Mesenchymal stem cell (in vitro differentiated cells and primary cell): Measurements from ENCODE around the gene LIPM.

Experiments
- DNase-seq: peaks from one replicate; pipeline ENCODE4 v3.0.0-alpha.2; 2013
- H2AFZ ChIP-seq: one replicate; pipeline ENCODE4 v1.6.1; 2013; ENCODE audit warnings: low read depth, mild to moderate bottlenecking, control low read depth, inconsistent platforms, low read length, moderate library complexity
- H2AK5ac ChIP-seq: 2 replicates; pipeline ENCODE4 v1.6.1; 2013; ENCODE audit warnings: low read length, moderate library complexity, mild to moderate bottlenecking, inconsistent platforms; ENCODE audit not compliant: severe bottlenecking
- H2BK120ac ChIP-seq: one replicate; pipeline ENCODE4 v1.6.1; 2013; ENCODE audit warnings: low read depth, mild to moderate bottlenecking, inconsistent platforms, low read length, moderate library complexity
- H2BK12ac ChIP-seq, 2 experiments: one replicate each; pipeline ENCODE4 v1.6.1; 2013; ENCODE audit warnings: inconsistent platforms in 2 of 2, low read length in 2 of 2, mild to moderate bottlenecking in 2 of 2, moderate library complexity in 2 of 2, control low read depth in 1 of 2
- H2BK15ac ChIP-seq: one replicate; pipeline ENCODE4 v1.6.1; 2013; ENCODE audit warnings: mild to moderate bottlenecking, low read depth, inconsistent platforms; ENCODE audit not compliant: poor library complexity, severe bottlenecking
- H2BK5ac ChIP-seq: 2 replicates; pipeline ENCODE4 v1.6.1; 2013; ENCODE audit warnings: low read depth, mild to moderate bottlenecking, low read length, control low read depth, inconsistent platforms; ENCODE audit not compliant: poor library complexity, severe bottlenecking
- H3K14ac ChIP-seq, 2 experiments: one replicate each; pipeline ENCODE4 v1.6.1; 2013; ENCODE audit warnings: inconsistent platforms in 2 of 2, low read length in 2 of 2, control low read depth in 1 of 2, mild to moderate bottlenecking in 1 of 2, moderate library complexity in 1 of 2
- H3K18ac ChIP-seq, 2 experiments: one replicate each; pipeline ENCODE4 v1.6.1; 2013; ENCODE audit warnings: inconsistent platforms in 2 of 2, low read length in 2 of 2, control low read depth in 1 of 2, low read depth in 1 of 2, mild to moderate bottlenecking in 1 of 2
- H3K23ac ChIP-seq, 2 experiments: one replicate each; pipeline ENCODE4 v1.6.1; 2013; ENCODE audit warnings: inconsistent platforms in 2 of 2, low read length in 2 of 2, mild to moderate bottlenecking in 2 of 2, moderate library complexity in 2 of 2, control low read depth in 1 of 2
- H3K27ac ChIP-seq: 2 replicates; pipeline ENCODE4 v1.5.1; 2013; ENCODE audit warnings: mild to moderate bottlenecking, moderate library complexity, low read length, control low read depth, inconsistent platforms; ENCODE audit not compliant: poor library complexity, severe bottlenecking
- H3K27me3 ChIP-seq, 2 experiments: 2 replicates each; pipeline versions ENCODE4 v1.6.1 to v1.7.0; 2013; ENCODE audit warnings: low read length in 2 of 2, mild to moderate bottlenecking in 2 of 2, moderate library complexity in 2 of 2, control low read depth in 1 of 2, inconsistent platforms in 1 of 2; ENCODE audit not compliant: control insufficient read depth in 1 of 2, insufficient read depth in 1 of 2
- H3K36me3 ChIP-seq, 2 experiments: 2 replicates each; pipeline versions ENCODE4 v1.6.1 to v1.7.0; 2013; ENCODE audit warnings: low read length in 2 of 2, control low read depth in 1 of 2, inconsistent platforms in 1 of 2, low read depth in 1 of 2, mild to moderate bottlenecking in 1 of 2; ENCODE audit not compliant: insufficient read depth in 2 of 2, control insufficient read depth in 1 of 2
- H3K4ac ChIP-seq, 2 experiments: one replicate each; pipeline ENCODE4 v1.6.1; 2013; ENCODE audit warnings: inconsistent platforms in 2 of 2, low read length in 2 of 2, mild to moderate bottlenecking in 2 of 2, moderate library complexity in 2 of 2, control low read depth in 1 of 2, low read depth in 1 of 2
- H3K4me1 ChIP-seq: 2 replicates; pipeline ENCODE4 v1.6.1; 2013; ENCODE audit warnings: low read depth, low read length, control low read depth; ENCODE audit not compliant: control insufficient read depth, insufficient read depth
- H3K4me2 ChIP-seq: 2 replicates; pipeline ENCODE4 v1.6.1; 2013; ENCODE audit warnings: low read length, mild to moderate bottlenecking, inconsistent platforms; ENCODE audit not compliant: poor library complexity, severe bottlenecking
- H3K4me3 ChIP-seq, 2 experiments: 2 replicates each; pipeline versions ENCODE4 v1.5.1 to v1.7.0; 2013; ENCODE audit warnings: low read length in 2 of 2, mild to moderate bottlenecking in 2 of 2, control low read depth in 1 of 2, low read depth in 1 of 2; ENCODE audit not compliant: insufficient read depth in 1 of 2
- H3K79me1 ChIP-seq: replicated peaks from 2 replicates; pipeline ENCODE4 v1.6.1; 2013; ENCODE audit warnings: mild to moderate bottlenecking, control low read depth, low read length, inconsistent platforms; ENCODE audit not compliant: poor library complexity, severe bottlenecking
- H3K9ac ChIP-seq: 2 replicates; pipeline ENCODE4 v1.7.0; 2013; ENCODE audit warnings: mild to moderate bottlenecking, low read length, moderate library complexity
- H3K9me3 ChIP-seq: 2 replicates; pipeline ENCODE4 v1.7.0; 2013; ENCODE audit warnings: mild to moderate bottlenecking, low read length; ENCODE audit not compliant: control insufficient read depth
- H4K8ac ChIP-seq: one replicate; pipeline ENCODE4 v1.6.1; 2013; ENCODE audit warnings: inconsistent platforms, mild to moderate bottlenecking, low read length, moderate library complexity
- H4K91ac ChIP-seq: one replicate; pipeline ENCODE4 v1.6.1; 2013; ENCODE audit warnings: mild to moderate bottlenecking, low read length, inconsistent platforms
- WGBS: methylation state at CpG from one replicate; pipeline ENCODE4 v1.1.7; 2013; ENCODE audit warnings: mixed read lengths; 5-methylcytosine and 5-hydroxymethylcytosine counted together

Gene LIPM

DNA sequence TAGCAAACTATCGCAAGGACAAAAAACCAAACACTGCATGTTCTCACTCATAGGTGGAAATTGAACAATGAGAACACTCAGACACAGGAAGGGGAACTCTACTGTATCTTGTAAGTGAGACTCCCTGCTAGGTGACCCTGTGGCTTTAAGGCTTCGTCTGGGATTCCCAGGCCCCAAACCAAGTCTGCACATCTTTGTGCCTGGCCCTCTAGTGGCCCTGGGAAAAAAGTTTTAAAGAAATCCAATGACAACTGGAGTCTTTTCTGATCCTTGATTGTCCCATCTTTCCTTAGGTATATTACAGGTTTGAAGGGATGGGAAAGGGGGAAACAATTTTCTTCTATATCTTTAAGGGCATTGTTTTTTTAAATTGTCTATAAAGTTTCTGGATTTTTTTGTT is 10.6 kb upstream of the LIPM start:
- Histone ChIP-seq H3K9ac (no peak overlapping the region), H3K23ac (no peak overlapping the region), H3K14ac (no peak overlapping the region), H3K36me3 (no peaks in the 10 kb centered on the region), H2BK120ac (no peak overlapping the region), H3K9me3 (no peaks in the 10 kb centered on the region), H4K91ac (no peak overlapping the region), H3K4me1 (peaks cover 4% of the 10 kb centered on the region), H3K4me3 (no peak overlapping the region), H2BK12ac (no peak overlapping the region), H3K18ac (no peak overlapping the region), H4K8ac (no peak overlapping the region), H2AK5ac (no peak overlapping the region), H3K4me2 (no peak overlapping the region), H3K4ac (no peak overlapping the region), H3K27me3 (no peaks in the 10 kb centered on the region), H2AFZ (no peak overlapping the region), H2BK15ac (no peak overlapping the region), H2BK5ac (no peak overlapping the region), H3K27ac (no peak overlapping the region), H3K79me1 (no peaks in the 10 kb centered on the region)
- peak; percentile 45 for DNase-seq
- 47% methylated on average over 2 of the region's 2 CpGs for WGBS

DNA sequence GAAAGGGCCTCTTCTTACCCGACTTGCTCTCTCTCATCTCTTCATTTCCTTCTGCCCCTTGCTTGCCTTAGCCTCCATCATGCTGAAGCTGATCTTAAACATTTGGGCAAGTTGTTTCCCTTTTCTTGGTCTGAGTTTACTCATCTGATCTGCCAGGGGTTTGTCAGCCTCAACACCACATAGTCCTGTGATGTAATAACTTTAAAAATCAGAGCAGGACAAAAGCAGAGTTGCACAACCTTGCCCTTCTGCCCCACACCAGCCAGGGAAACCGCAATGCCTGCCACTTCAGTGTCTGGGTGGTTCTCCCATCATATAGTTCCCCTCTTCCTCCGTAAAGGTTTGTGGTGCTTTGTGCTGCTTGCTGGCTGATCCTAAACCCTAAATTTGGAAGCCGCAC is 9.9 kb upstream of the LIPM start:
- Histone ChIP-seq H2BK15ac (no peak overlapping the region), H2AFZ (no peak overlapping the region), H3K18ac (no peak overlapping the region), H4K8ac (no peak overlapping the region), H3K27ac (no peak overlapping the region), H3K23ac (no peak overlapping the region), H3K4me1 (peaks cover 4% of the 10 kb centered on the region), H3K9me3 (no peaks in the 10 kb centered on the region), H3K4me2 (no peak overlapping the region), H3K36me3 (no peaks in the 10 kb centered on the region), H2BK120ac (no peak overlapping the region), H3K79me1 (no peaks in the 10 kb centered on the region), H4K91ac (no peak overlapping the region), H3K4ac (no peak overlapping the region), H2BK12ac (no peak overlapping the region), H2AK5ac (no peak overlapping the region), H3K9ac (no peak overlapping the region), H3K27me3 (no peaks in the 10 kb centered on the region), H2BK5ac (no peak overlapping the region), H3K4me3 (no peak overlapping the region), H3K14ac (no peak overlapping the region)
- WGBS: 67% methylated on average over 3 of the region's 4 CpGs
- DNase-seq: peak; percentile 54

DNA sequence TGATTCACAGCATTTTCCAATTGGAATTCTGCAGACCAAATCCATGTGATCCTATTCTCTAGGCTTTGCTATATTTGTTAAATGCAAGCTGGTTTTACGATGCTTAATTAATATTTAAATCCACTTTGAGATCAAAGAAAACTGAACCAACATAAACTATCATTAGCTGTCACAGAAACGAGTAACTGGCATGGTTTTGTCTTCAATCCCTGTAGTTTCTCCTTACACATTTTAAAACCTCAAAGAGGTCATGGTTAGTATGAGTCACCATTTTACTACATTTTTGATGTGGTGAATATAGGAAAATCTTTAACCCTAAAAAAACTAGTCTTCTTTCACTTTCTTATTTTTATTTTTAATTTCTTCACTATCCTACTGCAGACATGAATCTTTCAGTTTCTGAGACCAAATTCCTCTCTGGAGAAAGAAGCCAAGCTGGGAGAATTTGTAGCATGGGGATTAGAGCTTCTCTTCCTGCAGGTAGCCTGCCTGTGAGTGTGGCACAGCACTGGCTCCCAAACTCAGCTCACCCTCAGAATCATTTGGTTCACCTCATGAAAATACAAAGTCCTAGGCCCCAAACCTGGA is 8.7 kb upstream of the LIPM start:
- Histone ChIP-seq H4K8ac (no peak overlapping the region), H2AFZ (no peak overlapping the region), H3K27me3 (no peaks in the 10 kb centered on the region), H3K23ac (no peak overlapping the region), H2BK15ac (no peak overlapping the region), H3K18ac (no peak overlapping the region), H3K27ac (peak overlapping the region; percentile 25), H2BK12ac (no peak overlapping the region), H2BK5ac (no peak overlapping the region), H3K4me1 (peaks cover 4% of the 10 kb centered on the region), H3K36me3 (no peaks in the 10 kb centered on the region), H3K4me2 (peak overlapping the region; percentile 7), H3K14ac (no peak overlapping the region), H3K79me1 (no peaks in the 10 kb centered on the region), H3K9ac (no peak overlapping the region), H3K4ac (no peak overlapping the region), H3K9me3 (no peaks in the 10 kb centered on the region), H2BK120ac (no peak overlapping the region), H4K91ac (no peak overlapping the region), H3K4me3 (no peak overlapping the region), H2AK5ac (no peak overlapping the region)
- WGBS: 50% methylated on average over 1 of the region's 2 CpGs
- DNase-seq: peak; percentile 58

DNA sequence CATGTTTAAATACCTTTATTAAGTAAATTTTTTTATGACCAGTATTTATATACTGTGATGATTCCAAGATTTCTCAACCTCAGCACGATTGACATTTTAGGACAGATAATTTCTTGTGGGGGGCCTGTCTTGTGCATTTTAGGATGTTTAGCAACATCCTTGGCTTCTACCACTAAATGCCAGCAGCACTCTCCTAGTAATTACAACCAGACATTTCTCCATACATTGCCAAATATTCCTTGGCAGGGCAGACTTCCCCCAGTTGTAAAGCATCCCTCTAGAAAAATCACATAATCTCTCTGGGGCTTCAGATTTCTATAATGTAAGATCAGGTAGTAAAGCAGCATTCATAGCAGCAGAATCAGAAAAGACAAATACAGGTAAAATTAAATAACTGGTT is 7.8 kb upstream of the LIPM start:
- H4K8ac ChIP-seq: no peak overlapping the region
- H2AK5ac ChIP-seq: no peak overlapping the region
- H2BK12ac ChIP-seq: no peak overlapping the region
- no peak overlapping the region for H3K4me3 ChIP-seq
- 40% methylated on average over 1 of the region's 1 CpG for WGBS
- no peaks in the 10 kb centered on the region for H3K79me1 ChIP-seq
- H3K9me3 ChIP-seq: no peaks in the 10 kb centered on the region
- no peak overlapping the region for H3K4ac ChIP-seq
- H4K91ac ChIP-seq: no peak overlapping the region
- H3K27me3 ChIP-seq: no peaks in the 10 kb centered on the region
- H3K9ac ChIP-seq: no peak overlapping the region
- no peak overlapping the region for H3K27ac ChIP-seq
- no peak overlapping the region for H3K23ac ChIP-seq
- no peak overlapping the region for H2BK5ac ChIP-seq
- H2BK120ac ChIP-seq: no peak overlapping the region
- no peak overlapping the region for H3K18ac ChIP-seq
- H3K4me1 ChIP-seq: peaks cover 4% of the 10 kb centered on the region
- H3K4me2 ChIP-seq: no peak overlapping the region
- no peaks in the 10 kb centered on the region for H3K36me3 ChIP-seq
- no peak for DNase-seq
- no peak overlapping the region for H3K14ac ChIP-seq
- H2AFZ ChIP-seq: no peak overlapping the region
- no peak overlapping the region for H2BK15ac ChIP-seq
